ENCODE results near the gene NPAS3. TPM values are rescaled to one million over a fixed set of nuclear protein-coding genes. Genes with fewer than 3 reads are reported as not detected.

Gene NPAS3
- total and polyA plus RNA-seq, 2 donors (not counting 1 experiment from before 2014, with no cell fraction given): 0.10 to 0.50 TPM

DNA sequence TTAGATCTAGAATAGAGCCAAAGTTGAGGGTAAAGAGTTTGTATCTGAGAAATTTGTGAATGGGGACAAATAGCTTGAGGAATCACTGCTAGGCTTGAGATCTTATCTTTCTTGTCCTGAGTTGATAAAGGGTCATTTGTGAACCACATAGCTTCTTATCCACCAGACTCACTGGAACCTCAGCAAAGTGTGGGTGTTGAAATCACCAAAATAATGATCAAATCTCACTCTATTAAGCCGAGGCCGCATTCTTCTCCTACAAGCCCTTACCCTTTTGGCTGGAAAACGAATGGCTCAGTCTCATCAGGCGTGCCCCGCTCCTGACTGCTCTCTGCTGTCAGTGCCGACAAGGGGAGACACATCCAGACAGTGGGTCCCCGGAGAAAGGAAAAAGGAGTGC is 771.6 kb downstream of the NPAS3 start:
- H3K4me1 ChIP-seq (ENCODE audit: control insufficient read depth, extremely low read depth, insufficient read depth, low read length): no peaks in the 10 kb centered on the region
- H3K4me3 ChIP-seq (replicated peaks in 1 of 4; ENCODE audit: control extremely low read depth in 1 of 4, insufficient read depth in 1 of 4, low read depth in 3 of 4, low read length in 4 of 4): no peak overlapping the region
- H3K27me3 ChIP-seq (ENCODE audit: control insufficient read depth, insufficient read depth, low read length): no peaks in the 10 kb centered on the region
- no peak for TF ChIP-seq CTCF (conservative IDR thresholded peaks at IDR 0.05 in 1 of 2, IDR thresholded peaks at IDR 0.05 in 1 of 2; ENCODE audit: low read depth in 1 of 2, low read length in 2 of 2)
- no peak for TF ChIP-seq EZH2 (IDR thresholded peaks at IDR 0.05; ENCODE audit: low read length, missing control alignments)
- H3K9me3 ChIP-seq (ENCODE audit: control insufficient read depth, insufficient read depth, low read depth, low read length): no peaks in the 10 kb centered on the region
- no peaks in the 10 kb centered on the region for H4K20me1 ChIP-seq (ENCODE audit: control insufficient read depth, extremely low read depth, insufficient read depth, low read length)
- no peak overlapping the region for H2AFZ ChIP-seq (ENCODE audit: low read length)
- peak in 1 of 2 donors; percentile 40 for DNase-seq (ENCODE audit: low read depth in 2 of 2)
- no peak overlapping the region for H3K4me2 ChIP-seq (ENCODE audit: extremely low read depth, insufficient read depth, low read length)
- H3K9ac ChIP-seq (ENCODE audit: insufficient read depth, low read length): no peak overlapping the region
- no peak overlapping the region for H3K27ac ChIP-seq (ENCODE audit: insufficient read depth, low read length)
- H3K79me2 ChIP-seq (ENCODE audit: control insufficient read depth, insufficient read depth, low read length): no peaks in the 10 kb centered on the region
- H3K36me3 ChIP-seq (ENCODE audit: control insufficient read depth, insufficient read depth, low read length): no peaks in the 10 kb centered on the region

DNA sequence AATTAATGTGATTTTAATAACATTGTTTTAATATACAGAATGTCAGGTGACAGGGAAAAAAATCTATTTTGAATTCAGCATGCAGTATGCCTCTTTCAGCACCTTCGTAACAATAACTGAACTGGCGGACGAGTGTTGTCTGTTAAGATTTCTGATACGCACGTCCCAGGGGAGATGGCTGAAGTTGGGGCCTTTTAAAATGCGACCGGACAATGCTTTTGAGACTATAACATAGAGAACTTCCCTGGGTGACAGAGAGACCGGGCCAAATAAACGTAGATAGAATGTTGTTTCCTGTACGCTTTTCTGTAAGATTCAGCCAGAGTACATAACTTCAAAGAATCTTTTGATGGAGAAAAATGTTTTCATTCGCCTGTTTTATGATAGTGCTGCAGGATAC is 772.5 kb downstream of the NPAS3 start:
- Histone ChIP-seq H3K9ac (ENCODE audit: insufficient read depth, low read length) (no peak overlapping the region), H3K4me1 (ENCODE audit: control insufficient read depth, extremely low read depth, insufficient read depth, low read length) (no peaks in the 10 kb centered on the region), H4K20me1 (ENCODE audit: control insufficient read depth, extremely low read depth, insufficient read depth, low read length) (no peaks in the 10 kb centered on the region), H3K79me2 (ENCODE audit: control insufficient read depth, insufficient read depth, low read length) (no peaks in the 10 kb centered on the region), H3K4me3 (replicated peaks in 1 of 4; ENCODE audit: control extremely low read depth in 1 of 4, insufficient read depth in 1 of 4, low read depth in 3 of 4, low read length in 4 of 4) (no peak overlapping the region), H2AFZ (ENCODE audit: low read length) (no peak overlapping the region), H3K27me3 (ENCODE audit: control insufficient read depth, insufficient read depth, low read length) (no peaks in the 10 kb centered on the region), H3K36me3 (ENCODE audit: control insufficient read depth, insufficient read depth, low read length) (no peaks in the 10 kb centered on the region), H3K27ac (ENCODE audit: insufficient read depth, low read length) (no peak overlapping the region), H3K9me3 (ENCODE audit: control insufficient read depth, insufficient read depth, low read depth, low read length) (no peaks in the 10 kb centered on the region), H3K4me2 (ENCODE audit: extremely low read depth, insufficient read depth, low read length) (no peak overlapping the region)
- DNase-seq (ENCODE audit: low read depth in 2 of 2): no peak
- no peak for TF ChIP-seq CTCF (conservative IDR thresholded peaks at IDR 0.05 in 1 of 2, IDR thresholded peaks at IDR 0.05 in 1 of 2; ENCODE audit: low read depth in 1 of 2, low read length in 2 of 2)
- TF ChIP-seq EZH2 (IDR thresholded peaks at IDR 0.05; ENCODE audit: low read length, missing control alignments): no peak

DNA sequence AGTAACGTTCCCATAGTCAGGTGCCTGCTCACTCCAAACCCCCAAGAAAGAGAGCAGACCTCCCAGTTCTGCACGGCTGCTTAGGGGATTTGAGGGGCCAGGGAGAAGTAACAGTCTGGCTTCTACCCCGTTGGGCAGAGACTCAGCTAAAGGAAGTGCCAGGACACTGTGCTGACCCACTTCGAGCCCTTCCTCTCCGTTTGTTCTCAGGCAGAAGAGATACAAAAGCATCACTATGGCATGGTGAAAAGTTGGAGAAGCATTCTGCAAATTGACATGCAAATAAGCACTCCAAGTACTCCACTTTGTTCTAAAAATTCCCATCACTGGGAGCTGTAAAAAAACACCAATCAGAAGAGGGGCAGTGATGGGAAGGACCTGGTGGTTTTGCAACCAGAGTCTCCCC is 773.1 kb downstream of the NPAS3 start:
- H2AFZ ChIP-seq (ENCODE audit: low read length): no peak overlapping the region
- H4K20me1 ChIP-seq (ENCODE audit: control insufficient read depth, extremely low read depth, insufficient read depth, low read length): no peaks in the 10 kb centered on the region
- H3K9me3 ChIP-seq (ENCODE audit: control insufficient read depth, insufficient read depth, low read depth, low read length): no peaks in the 10 kb centered on the region
- no peaks in the 10 kb centered on the region for H3K27me3 ChIP-seq (ENCODE audit: control insufficient read depth, insufficient read depth, low read length)
- no peak for DNase-seq (ENCODE audit: low read depth in 2 of 2)
- H3K4me2 ChIP-seq (ENCODE audit: extremely low read depth, insufficient read depth, low read length): no peak overlapping the region
- H3K27ac ChIP-seq (ENCODE audit: insufficient read depth, low read length): no peak overlapping the region
- H3K4me1 ChIP-seq (ENCODE audit: control insufficient read depth, extremely low read depth, insufficient read depth, low read length): no peaks in the 10 kb centered on the region
- H3K36me3 ChIP-seq (ENCODE audit: control insufficient read depth, insufficient read depth, low read length): no peaks in the 10 kb centered on the region
- TF ChIP-seq EZH2 (IDR thresholded peaks at IDR 0.05; ENCODE audit: low read length, missing control alignments) (no peak), CTCF (conservative IDR thresholded peaks at IDR 0.05 in 1 of 2, IDR thresholded peaks at IDR 0.05 in 1 of 2; ENCODE audit: low read depth in 1 of 2, low read length in 2 of 2) (no peak)
- H3K79me2 ChIP-seq (ENCODE audit: control insufficient read depth, insufficient read depth, low read length): no peaks in the 10 kb centered on the region
- no peak overlapping the region for H3K9ac ChIP-seq (ENCODE audit: insufficient read depth, low read length)
- H3K4me3 ChIP-seq (replicated peaks in 1 of 4; ENCODE audit: control extremely low read depth in 1 of 4, insufficient read depth in 1 of 4, low read depth in 3 of 4, low read length in 4 of 4): no peak overlapping the region
